CD14-positive monocyte (primary cell): ENCODE measurements around the gene NUDT22. TPM values are rescaled to one million over a fixed set of nuclear protein-coding genes. Genes with fewer than 3 reads are reported as not detected.
A peak's percentile ranks its signal among the peaks of the same experiment; 100 is the strongest.

ENCODE experiments used
- DNase-seq, 3 donors: peaks; one replicate each; pipeline ENCODE4 v3.0.0-alpha.2; 2011 to 2022
- H2AFZ ChIP-seq: 2 replicates; pipeline ENCODE4 v1.6.0; 2012; ENCODE audit warnings: mild to moderate bottlenecking, low read depth, low read length, inconsistent platforms; ENCODE audit not compliant: insufficient read depth, poor library complexity, severe bottlenecking
- H3K27ac ChIP-seq, 2 donors: 1 replicate in 1 of 2; 2 replicates in 1 of 2; pipeline ENCODE4 v1.5.1; 2012 to 2013; ENCODE audit warnings: low read length in 2 of 2, control low read depth in 1 of 2, inconsistent platforms in 1 of 2, low read depth in 1 of 2, mild to moderate bottlenecking in 1 of 2
- H3K27me3 ChIP-seq, 2 donors: one replicate each; pipeline versions ENCODE4 v1.6.0 to v1.6.1; 2011 to 2013; ENCODE audit warnings: low read length in 2 of 2; ENCODE audit not compliant: control insufficient read depth in 2 of 2, insufficient read depth in 2 of 2
- H3K36me3 ChIP-seq, 2 donors: replicated peaks in 1 of 2; 1 replicate in 1 of 2; 2 replicates in 1 of 2; pipeline versions ENCODE4 v1.5.1 to v1.6.1; 2012 to 2013; ENCODE audit warnings: low read length in 2 of 2, control low read depth in 1 of 2, inconsistent platforms in 1 of 2, mild to moderate bottlenecking in 1 of 2; ENCODE audit not compliant: insufficient read depth in 2 of 2, control insufficient read depth in 1 of 2
- H3K4me1 ChIP-seq, 2 donors: 1 replicate in 1 of 2; 2 replicates in 1 of 2; pipeline versions ENCODE4 v1.5.1 to v1.6.1; 2012 to 2013; ENCODE audit warnings: low read length in 2 of 2, control low read depth in 1 of 2, inconsistent platforms in 1 of 2, mild to moderate bottlenecking in 1 of 2, moderate library complexity in 1 of 2; ENCODE audit not compliant: insufficient read depth in 2 of 2, control insufficient read depth in 1 of 2
- H3K4me2 ChIP-seq: replicated peaks from 2 replicates; pipeline ENCODE3; 2012; ENCODE audit warnings: low read length, moderate library complexity, mild to moderate bottlenecking; ENCODE audit not compliant: poor library complexity, severe bottlenecking; ENCODE audit errors: extremely low read depth
- H3K4me3 ChIP-seq, 3 experiments: fragments of 200-600 bp in 1 of 3; sonication (generic) in 1 of 3; replicated peaks in 1 of 3; 1 replicate in 2 of 3; 2 replicates in 1 of 3; pipeline ENCODE4 v1.5.1; 2011 to 2013; ENCODE audit warnings: low read length in 3 of 3, mild to moderate bottlenecking in 3 of 3, control low read depth in 2 of 3, low read depth in 2 of 3, inconsistent platforms in 1 of 3, moderate library complexity in 1 of 3
- H3K79me2 ChIP-seq: 2 replicates; pipeline ENCODE4 v1.6.0; 2012; ENCODE audit warnings: mild to moderate bottlenecking, control low read depth, inconsistent platforms, low read length, moderate library complexity; ENCODE audit not compliant: insufficient read depth
- H3K9ac ChIP-seq: 2 replicates; pipeline ENCODE4 v1.6.0; 2017; ENCODE audit warnings: low read length, mild to moderate bottlenecking; ENCODE audit not compliant: insufficient read depth, poor library complexity, severe bottlenecking
- H3K9me3 ChIP-seq, 2 donors: replicated peaks in 1 of 2; 1 replicate in 1 of 2; 2 replicates in 1 of 2; pipeline versions ENCODE4 v1.5.1 to v1.6.1; 2012 to 2013; ENCODE audit warnings: low read length in 2 of 2, control low read depth in 1 of 2; ENCODE audit not compliant: control insufficient read depth in 1 of 2, insufficient read depth in 1 of 2
- H4K20me1 ChIP-seq: 2 replicates; pipeline ENCODE4 v1.6.0; 2012; ENCODE audit warnings: mild to moderate bottlenecking, low read length, control low read depth, moderate library complexity; ENCODE audit not compliant: insufficient read depth
- H3K27ac Mint-ChIP-seq, 7 donors: one replicate each; pipeline ENCODE4 v1.8.0; 2020; ENCODE audit warnings: mild to moderate bottlenecking in 7 of 7, mixed read lengths in 7 of 7, moderate library complexity in 6 of 7, inconsistent platforms in 2 of 7
- H3K27me3 Mint-ChIP-seq, 3 donors: one replicate each; pipeline ENCODE4 v1.8.0; 2021 to 2022; ENCODE audit warnings: low read depth in 3 of 3, mild to moderate bottlenecking in 3 of 3, mixed read lengths in 3 of 3, moderate library complexity in 3 of 3, inconsistent platforms in 1 of 3
- H3K36me3 Mint-ChIP-seq, 2 donors: one replicate each; pipeline ENCODE4 v1.8.0; 2020; ENCODE audit warnings: mixed read lengths in 2 of 2, inconsistent platforms in 1 of 2, mild to moderate bottlenecking in 1 of 2
- H3K4me1 Mint-ChIP-seq: one replicate; pipeline ENCODE4 v1.8.0; 2020; ENCODE audit warnings: mild to moderate bottlenecking, mixed read lengths
- H3K4me3 Mint-ChIP-seq, 2 donors: one replicate each; pipeline ENCODE4 v1.8.0; 2020; ENCODE audit warnings: mild to moderate bottlenecking in 2 of 2, mixed read lengths in 2 of 2, moderate library complexity in 1 of 2
- H3K9me3 Mint-ChIP-seq, 7 donors: one replicate each; pipeline ENCODE4 v1.8.0; 2020 to 2022; ENCODE audit warnings: mixed read lengths in 7 of 7, mild to moderate bottlenecking in 6 of 7, moderate library complexity in 6 of 7, inconsistent platforms in 2 of 7
- WGBS: methylation state at CpG from one replicate; pipeline ENCODE4 v1.1.5; 2013; ENCODE audit warnings: missing lambda C conversion rate; ENCODE audit not compliant: insufficient coverage; 5-methylcytosine and 5-hydroxymethylcytosine counted together
- intact Hi-C, 2 donors: fragments of 100-400 bp; cut with micrococcal nuclease; formaldehyde crosslinking; loops; one replicate each; pipeline versions ENCODE4 v1.15.0 to v1.15.1; 2023
- polyA plus RNA-seq, 3 donors: library from polyadenylated mRNA; depleted of rRNA in 1 of 3; unstranded in 2 of 3; stranded (reverse) in 1 of 3; fragments of 300-500 nt in 2 of 3; fragments of >200 nt in 1 of 3; fragmentation: Illumina TruSeq in 2 of 3; gene quantifications; 1 replicate in 2 of 3; 2 replicates in 1 of 3; pipeline ENCODE4 v1.2.3, GENCODE V29; 2012 to 2021
- TF ChIP-seq, protein P1 (sequence below): fragments of 200-600 bp; IDR thresholded peaks from one replicate; pipeline ENCODE4 v1.8.0; 2022; ENCODE audit warnings: antibody characterized with exemption, mild to moderate bottlenecking

The NUDT22 gene
- polyA plus RNA-seq, 3 donors, result 47.9 to 86.1 (median 56.1) TPM

DNA sequence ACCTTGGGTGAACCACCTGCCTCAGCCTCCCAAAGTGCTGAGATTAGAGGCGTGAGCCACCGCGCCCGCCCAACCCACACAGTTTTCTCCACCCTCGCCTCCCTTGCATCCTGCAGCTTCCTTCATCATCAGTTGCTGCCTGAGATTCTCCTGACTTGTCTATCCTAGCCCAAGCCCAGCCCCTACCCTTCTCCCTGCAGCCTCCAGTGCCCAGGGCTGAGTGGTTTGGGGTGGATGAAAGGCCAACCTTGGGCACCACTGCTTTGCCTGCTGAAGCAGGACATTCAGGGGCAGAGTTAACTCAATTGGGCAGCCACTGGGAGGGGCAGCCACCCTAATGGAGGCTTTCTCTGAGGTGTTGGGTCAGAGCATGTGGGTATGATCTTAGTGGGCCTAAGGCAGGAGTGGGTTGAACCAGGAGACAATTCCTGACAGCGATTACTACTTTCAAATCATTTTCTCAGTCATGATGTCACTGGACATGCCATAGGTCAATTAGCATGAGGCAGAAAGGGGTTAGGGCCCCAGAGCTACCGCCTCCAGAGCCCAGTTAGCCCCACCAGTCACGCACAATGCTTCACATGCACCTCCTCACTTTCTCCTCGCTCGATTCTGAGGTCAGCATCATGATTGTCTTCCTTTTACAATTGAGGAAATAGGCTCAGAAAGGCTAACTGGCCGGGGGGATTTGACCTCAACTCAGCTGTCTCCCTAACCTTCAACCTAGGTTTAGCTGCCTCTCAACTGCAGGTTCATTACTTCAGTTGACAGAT is 13.8 kb downstream of the NUDT22 start:
- peaks cover 55% of the 10 kb centered on the region for H3K4me1 Mint-ChIP-seq
- intact Hi-C loops, result loop anchor here (2.0 to 5.0 kb wide), 4 partner anchors 13 to 65 kb away; partner anchors contain the start of genes FERMT3 (in 2 of the 2), CATSPERZ (in 1 of the 2), ESRRA (in 1 of the 2) and NUDT22 (in 1 of the 2)
- H2AFZ ChIP-seq, result no peak overlapping the region

More for the DNA sequence above, 13.8 kb downstream of the NUDT22 start:
- Histone ChIP-seq H3K27ac (peak overlapping the region; percentile 96 to 100), H4K20me1 (no peaks in the 10 kb centered on the region), H3K4me1 (peaks cover 60 to 75% of the 10 kb centered on the region in 2 donors), H3K4me3 (peak overlapping the region; percentile 40 to 84 (median 41)), H3K9ac (peak overlapping the region; percentile 95), H3K27me3 (no peaks in the 10 kb centered on the region), H3K9me3 (no peaks in the 10 kb centered on the region), H3K36me3 (peaks cover 10 to 12% of the 10 kb centered on the region in 2 donors), H3K79me2 (peaks cover 25% of the 10 kb centered on the region), H3K4me2 (peak overlapping the region; percentile 99)
- Mint-ChIP-seq H3K36me3 (peaks cover 22 to 24% of the 10 kb centered on the region in 2 donors), H3K27me3 (peaks cover 2 to 9% (median 7%) of the 10 kb centered on the region in 3 donors), H3K4me3 (peak overlapping the region; percentile 87 to 92), H3K27ac (peak overlapping the region; percentile 100), H3K9me3 (no peaks in the 10 kb centered on the region)
- TF ChIP-seq, protein P1, sequence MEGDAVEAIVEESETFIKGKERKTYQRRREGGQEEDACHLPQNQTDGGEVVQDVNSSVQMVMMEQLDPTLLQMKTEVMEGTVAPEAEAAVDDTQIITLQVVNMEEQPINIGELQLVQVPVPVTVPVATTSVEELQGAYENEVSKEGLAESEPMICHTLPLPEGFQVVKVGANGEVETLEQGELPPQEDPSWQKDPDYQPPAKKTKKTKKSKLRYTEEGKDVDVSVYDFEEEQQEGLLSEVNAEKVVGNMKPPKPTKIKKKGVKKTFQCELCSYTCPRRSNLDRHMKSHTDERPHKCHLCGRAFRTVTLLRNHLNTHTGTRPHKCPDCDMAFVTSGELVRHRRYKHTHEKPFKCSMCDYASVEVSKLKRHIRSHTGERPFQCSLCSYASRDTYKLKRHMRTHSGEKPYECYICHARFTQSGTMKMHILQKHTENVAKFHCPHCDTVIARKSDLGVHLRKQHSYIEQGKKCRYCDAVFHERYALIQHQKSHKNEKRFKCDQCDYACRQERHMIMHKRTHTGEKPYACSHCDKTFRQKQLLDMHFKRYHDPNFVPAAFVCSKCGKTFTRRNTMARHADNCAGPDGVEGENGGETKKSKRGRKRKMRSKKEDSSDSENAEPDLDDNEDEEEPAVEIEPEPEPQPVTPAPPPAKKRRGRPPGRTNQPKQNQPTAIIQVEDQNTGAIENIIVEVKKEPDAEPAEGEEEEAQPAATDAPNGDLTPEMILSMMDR, result no peak
- 44% methylated on average over 8 of the region's 11 CpGs for WGBS
- DNase-seq, result peak; percentile 97 to 100 (median 98)
